ENCODE data around the gene PLXDC1. TPM values are rescaled to one million over a fixed set of nuclear protein-coding genes. Genes with fewer than 3 reads are reported as not detected.

Gene PLXDC1
- polyA plus RNA-seq, 1 experiment: 1.9 TPM

- POLR2A ChIA-PET: interaction anchor here (1.0 kb wide), 1 partner anchor 221 kb away, joined by 3 read pairs; no protein-coding TSS in a partner anchor
- CTCF ChIA-PET: interaction anchor here (1.6 to 3.3 kb wide), 3 partner anchors 9 to 161 kb away, joined by 6 to 26 read pairs (median 6); no protein-coding TSS in a partner anchor
- Histone ChIP-seq H3K4me3 (ENCODE audit: low read depth, low read length) (no peak overlapping the region), H3K9me3 (ENCODE audit: control insufficient read depth, insufficient read depth, low read length) (no peaks in the 10 kb centered on the region), H3K27ac (ENCODE audit: low read depth, low read length) (no peak overlapping the region), H3K27me3 (ENCODE audit: control insufficient read depth, insufficient read depth, low read length) (no peaks in the 10 kb centered on the region)
- TF ChIP-seq CTCF (IDR thresholded peaks at IDR 0.05; ENCODE audit: low read depth, low read length): no peak
- DNase-seq (ENCODE audit: low read depth, low spot score): no peak
Observed at GRCh38 chr17:39143552-39144093, 7.8 kb downstream of the PLXDC1 start.

GRCh38 chr17:39141915-39142664, 9.3 kb downstream of the PLXDC1 start:
- no peak overlapping the region for H3K27ac ChIP-seq (ENCODE audit: low read depth, low read length)
- CTCF ChIA-PET: interaction anchor here (0.7 kb wide), 1 partner anchor 89 kb away, joined by 3 read pairs; no protein-coding TSS in a partner anchor
- POLR2A ChIA-PET: no interaction called here
- no peak for TF ChIP-seq CTCF (IDR thresholded peaks at IDR 0.05; ENCODE audit: low read depth, low read length)
- no peaks in the 10 kb centered on the region for H3K27me3 ChIP-seq (ENCODE audit: control insufficient read depth, insufficient read depth, low read length)
- no peak overlapping the region for H3K4me3 ChIP-seq (ENCODE audit: low read depth, low read length)
- H3K9me3 ChIP-seq (ENCODE audit: control insufficient read depth, insufficient read depth, low read length): no peaks in the 10 kb centered on the region
- no peak for DNase-seq (ENCODE audit: low read depth, low spot score)

DNA sequence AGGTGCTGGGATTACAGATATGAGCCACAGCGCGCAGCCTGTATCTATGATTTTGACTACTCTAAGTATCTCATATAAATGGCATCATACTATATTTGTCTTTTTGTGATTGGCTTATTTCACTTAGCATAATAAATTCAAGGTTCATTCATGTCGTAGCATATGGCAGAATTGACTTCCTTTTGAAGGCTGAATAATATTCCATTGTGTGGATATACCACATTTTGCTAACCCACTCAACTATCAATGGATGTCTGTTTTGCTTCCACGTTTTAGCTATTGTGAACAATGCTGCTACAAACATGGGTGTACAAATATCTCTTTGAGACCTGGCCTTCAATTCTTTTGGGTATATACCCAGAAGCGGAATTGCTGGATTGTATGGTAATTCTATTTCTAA, 10.1 kb downstream of the PLXDC1 start:
- no peak overlapping the region for H3K27ac ChIP-seq (ENCODE audit: low read depth, low read length)
- H3K9me3 ChIP-seq (ENCODE audit: control insufficient read depth, insufficient read depth, low read length): no peaks in the 10 kb centered on the region
- H3K27me3 ChIP-seq (ENCODE audit: control insufficient read depth, insufficient read depth, low read length): no peaks in the 10 kb centered on the region
- DNase-seq (ENCODE audit: low read depth, low spot score): no peak
- ChIA-PET POLR2A (no interaction called here), CTCF (no interaction called here)
- TF ChIP-seq CTCF (IDR thresholded peaks at IDR 0.05; ENCODE audit: low read depth, low read length): no peak
- no peak overlapping the region for H3K4me3 ChIP-seq (ENCODE audit: low read depth, low read length)

- Histone ChIP-seq H3K27me3 (ENCODE audit: control insufficient read depth, insufficient read depth, low read length) (no peaks in the 10 kb centered on the region), H3K27ac (ENCODE audit: low read depth, low read length) (peak overlapping the region; percentile 68), H3K4me3 (ENCODE audit: low read depth, low read length) (no peak overlapping the region), H3K9me3 (ENCODE audit: control insufficient read depth, insufficient read depth, low read length) (no peaks in the 10 kb centered on the region)
- ChIA-PET POLR2A (interaction anchor here (1.2 kb wide), 1 partner anchor 14 kb away, joined by 7 read pairs; no protein-coding TSS in a partner anchor), CTCF (interaction anchor here (1.1 kb wide), 1 partner anchor 25 kb away, joined by 3 read pairs; no protein-coding TSS in a partner anchor)
- no peak for TF ChIP-seq CTCF (IDR thresholded peaks at IDR 0.05; ENCODE audit: low read depth, low read length)
- DNase-seq (ENCODE audit: low read depth, low spot score): no peak
Observed at GRCh38 chr17:39139561-39139960, 11.9 kb downstream of the PLXDC1 start.

- no peaks in the 10 kb centered on the region for H3K9me3 ChIP-seq (ENCODE audit: control insufficient read depth, insufficient read depth, low read length)
- DNase-seq (ENCODE audit: low read depth, low spot score): peak; percentile 68
- no peak for TF ChIP-seq CTCF (IDR thresholded peaks at IDR 0.05; ENCODE audit: low read depth, low read length)
- POLR2A ChIA-PET: interaction anchor here (1.2 kb wide), 1 partner anchor 14 kb away, joined by 7 read pairs; no protein-coding TSS in a partner anchor
- no peaks in the 10 kb centered on the region for H3K27me3 ChIP-seq (ENCODE audit: control insufficient read depth, insufficient read depth, low read length)
- no peak overlapping the region for H3K4me3 ChIP-seq (ENCODE audit: low read depth, low read length)
- CTCF ChIA-PET: no interaction called here
- H3K27ac ChIP-seq (ENCODE audit: low read depth, low read length): peak overlapping the region; percentile 68
Observed at GRCh38 chr17:39139161-39139511, 12.3 kb downstream of the PLXDC1 start.
